Upper lobe of left lung (tissue), 6 donors: ENCODE results near the gene SELENOP. TPM values are rescaled to one million over a fixed set of nuclear protein-coding genes. Genes with fewer than 3 reads are reported as not detected.

Source experiments
- ATAC-seq, 2 donors: fragments of 200-7000 bp; cut with Tn5 transposase; one replicate each; pipeline ENCODE4 v1.9.1; 2022; ENCODE audit warnings: mild to moderate bottlenecking in 2 of 2, moderate library complexity in 2 of 2; ENCODE audit not compliant: low FRiP score in 2 of 2
- DNase-seq, 2 donors: peaks; one replicate each; pipeline ENCODE4 v3.0.0-alpha.2; 2019 to 2020
- H3K27ac ChIP-seq, 4 donors: fragments of 200-600 bp; sonication (generic); one replicate each; pipeline ENCODE4 v1.5.1; 2016 to 2019
- H3K27me3 ChIP-seq, 4 donors: fragments of 200-600 bp; sonication (generic); one replicate each; pipeline ENCODE4 v1.5.1; 2017 to 2019
- H3K36me3 ChIP-seq, 4 donors: fragments of 200-600 bp; sonication (generic); one replicate each; pipeline ENCODE4 v1.5.1; 2016 to 2019
- H3K4me1 ChIP-seq, 4 donors: fragments of 200-600 bp; sonication (generic); one replicate each; pipeline ENCODE4 v1.5.1; 2018 to 2019
- H3K4me3 ChIP-seq, 4 donors: fragments of 200-600 bp; sonication (generic); one replicate each; pipeline ENCODE4 v1.5.1; 2017 to 2019; ENCODE audit warnings: mild to moderate bottlenecking in 2 of 4, moderate library complexity in 1 of 4
- H3K9me3 ChIP-seq, 4 donors: fragments of 200-600 bp; sonication (generic); one replicate each; pipeline ENCODE4 v1.5.1; 2018 to 2019
- CTCF ChIP-seq, 6 experiments: fragments of 450-650 bp in 4 of 6; fragments of 200-600 bp in 2 of 6; sonication (generic) in 2 of 6; IDR thresholded peaks; one replicate each; pipeline ENCODE4 v1.5.1; 2016 to 2019; ENCODE audit warnings: antibody characterized with exemption in 6 of 6
- EP300 ChIP-seq, 4 donors: sonication (generic); formaldehyde crosslinking; IDR thresholded peaks; one replicate each; pipeline ENCODE4 v1.5.1; 2017; ENCODE audit warnings: antibody characterized with exemption in 4 of 4, control low read depth in 2 of 4
- POLR2A ChIP-seq, 4 donors: fragments of 450-650 bp; IDR thresholded peaks; one replicate each; pipeline ENCODE4 v1.5.1; 2016 to 2017; ENCODE audit warnings: antibody characterized with exemption in 4 of 4, mild to moderate bottlenecking in 2 of 4
- POLR2AphosphoS5 ChIP-seq, 2 donors: sonication (generic); formaldehyde crosslinking; IDR thresholded peaks; one replicate each; pipeline ENCODE4 v1.5.1; 2017; ENCODE audit warnings: antibody characterized with exemption in 2 of 2
- WGBS, 2 donors: methylation state at CpG; one replicate each; pipeline ENCODE4 v1.1.5; 2017 to 2018; 5-methylcytosine and 5-hydroxymethylcytosine counted together
- total RNA-seq, 6 donors: library from RNA; depleted of rRNA in 4 of 6; stranded (reverse); fragments of >200 nt in 4 of 6; gene quantifications; one replicate each; pipeline versions ENCODE4 v1.1.0 to v1.2.1, GENCODE V29; 2016 to 2021
- donor health status: DM: no; HTN: no; CAD: no; lungs with moderate emphysema.
- donor health status: DM: no; HTN: yes; CAD: no; lungs with severe emphysema.

SELENOP gene
- 100 to 1,000 TPM; 222 to 828 (median 490) TPM for total RNA-seq

GRCh38 chr5:42811591-42812446, at the start of gene SELENOP:
TSS of gene SELENOP (minus strand) at chr5:42811892. CDS start at chr5:42808353, 3,539 bp downstream.
- ATAC-seq = peak; percentile 94 to 95
- peak within 1 kb of the TSS; percentile 71 to 85 (median 80) for H3K27ac ChIP-seq
- peak; percentile 18 to 93 (median 74) for TF ChIP-seq POLR2A (IDR thresholded peaks at IDR 0.05)
- TF ChIP-seq CTCF (IDR thresholded peaks at IDR 0.05) = no peak
- TF ChIP-seq POLR2AphosphoS5 (IDR thresholded peaks at IDR 0.05) = peak; percentile 81 to 94
- no peak for TF ChIP-seq EP300 (IDR thresholded peaks at IDR 0.05)
- no peaks in the 10 kb centered on the region for H3K27me3 ChIP-seq
- no peaks in the 10 kb centered on the region for H3K9me3 ChIP-seq
- peaks cover under 1 to 30% (median 16%) of the 10 kb centered on the region in 4 donors for H3K4me1 ChIP-seq
- peak in 1 of 2 donors; percentile 63 for DNase-seq
- H3K36me3 ChIP-seq = peaks cover 0 to 15% (median 0%) of the 10 kb centered on the region in 4 donors
- peak within 1 kb of the TSS; percentile 42 to 64 (median 54) for H3K4me3 ChIP-seq
- WGBS, 2 donors = 13% methylated on average over 8 of the region's 8 CpGs

- H3K27me3 ChIP-seq = no peaks in the 10 kb centered on the region
- no peak overlapping the region for H3K4me3 ChIP-seq
- H3K9me3 ChIP-seq = no peaks in the 10 kb centered on the region
- ATAC-seq (no peak), DNase-seq (no peak)
- H3K4me1 ChIP-seq = peaks cover 0 to 11% (median 8%) of the 10 kb centered on the region in 4 donors
- 21 to 35% methylated on average over 7 of the region's 7 CpGs for whole genome bisulfite sequencing, 2 donors
- peak overlapping the region in 2 of 4 donors; percentile 36 to 39 for H3K27ac ChIP-seq
- H3K36me3 ChIP-seq = no peaks in the 10 kb centered on the region
- no peak for TF ChIP-seq POLR2A (IDR thresholded peaks at IDR 0.05)
- TF ChIP-seq CTCF (IDR thresholded peaks at IDR 0.05) = no peak
- TF ChIP-seq EP300 (IDR thresholded peaks at IDR 0.05) = no peak
- TF ChIP-seq POLR2AphosphoS5 (IDR thresholded peaks at IDR 0.05) = no peak
These were observed 47.0 kb upstream of the SELENOP start for GRCh38 chr5:42858687-42859086.

GRCh38 chr5:42858031-42858643, 46.4 kb upstream of the SELENOP start:
- ATAC-seq (peak in 1 of 2 donors; percentile 58), DNase-seq (no peak)
- Histone ChIP-seq H3K36me3 (no peaks in the 10 kb centered on the region), H3K9me3 (no peaks in the 10 kb centered on the region), H3K27ac (peak overlapping the region; percentile 9 to 39 (median 30)), H3K4me3 (no peak overlapping the region), H3K27me3 (no peaks in the 10 kb centered on the region), H3K4me1 (peaks cover 0 to 11% (median 8%) of the 10 kb centered on the region in 4 donors)
- TF ChIP-seq CTCF (IDR thresholded peaks at IDR 0.05) (no peak), EP300 (IDR thresholded peaks at IDR 0.05) (no peak), POLR2AphosphoS5 (IDR thresholded peaks at IDR 0.05) (no peak), POLR2A (IDR thresholded peaks at IDR 0.05) (no peak)
- 18 to 27% methylated on average over 1 of the region's 1 CpG for WGBS, 2 donors

- Histone ChIP-seq H3K4me3 (no peak overlapping the region), H3K4me1 (peaks cover 0 to 11% (median 8%) of the 10 kb centered on the region in 4 donors), H3K9me3 (no peaks in the 10 kb centered on the region), H3K27ac (no peak overlapping the region), H3K36me3 (no peaks in the 10 kb centered on the region), H3K27me3 (no peaks in the 10 kb centered on the region)
- ATAC-seq (no peak), DNase-seq (no peak)
- TF ChIP-seq POLR2AphosphoS5 (IDR thresholded peaks at IDR 0.05) (peak in 1 of 2 donors; percentile 70), POLR2A (IDR thresholded peaks at IDR 0.05) (no peak)
- 12 to 61% methylated on average over 2 of the region's 2 CpGs for WGBS, 2 donors
These were observed 44.1 kb upstream of the SELENOP start for GRCh38 chr5:42855811-42856210.

GRCh38 chr5:42855386-42855785, 43.7 kb upstream of the SELENOP start:
- Histone ChIP-seq H3K4me3 (no peak overlapping the region), H3K36me3 (no peaks in the 10 kb centered on the region), H3K4me1 (peaks cover 0 to 11% (median 8%) of the 10 kb centered on the region in 4 donors), H3K9me3 (no peaks in the 10 kb centered on the region), H3K27ac (no peak overlapping the region), H3K27me3 (no peaks in the 10 kb centered on the region)
- no peak for DNase-seq
- TF ChIP-seq CTCF (IDR thresholded peaks at IDR 0.05) (no peak), POLR2A (IDR thresholded peaks at IDR 0.05) (no peak), POLR2AphosphoS5 (IDR thresholded peaks at IDR 0.05) (no peak), EP300 (IDR thresholded peaks at IDR 0.05) (no peak)
- ATAC-seq = no peak
